Thoracic aorta (tissue), 2 donors: ENCODE results near the gene COX18. TPM values are rescaled to one million over a fixed set of nuclear protein-coding genes. Genes with fewer than 3 reads are reported as not detected.

Source experiments
- ATAC-seq: fragments of 150-250 bp; one replicate; pipeline ENCODE4 v1.8.0; 2017; ENCODE audit warnings: low read depth; ENCODE audit not compliant: insufficient number of reproducible peaks, low FRiP score
- DNase-seq: peaks from one replicate; pipeline ENCODE4 v3.0.0-alpha.2; 2020; ENCODE audit warnings: low spot score
- H3K27ac ChIP-seq, 2 donors: fragments of 200-600 bp; sonication (generic); 1 replicate in 1 of 2; 2 replicates in 1 of 2; pipeline ENCODE4 v1.5.1; 2016; ENCODE audit warnings: mild to moderate bottlenecking in 2 of 2, moderate library complexity in 2 of 2
- H3K27me3 ChIP-seq: fragments of 200-600 bp; sonication (generic); replicated peaks from 2 replicates; pipeline ENCODE4 v1.6.0; 2016; ENCODE audit warnings: mild to moderate bottlenecking; ENCODE audit not compliant: insufficient read depth
- H3K36me3 ChIP-seq: fragments of 200-600 bp; sonication (generic); one replicate; pipeline ENCODE4 v1.5.1; 2016
- H3K4me1 ChIP-seq, 2 donors: fragments of 200-600 bp; sonication (generic); 1 replicate in 1 of 2; 2 replicates in 1 of 2; pipeline versions ENCODE4 v1.5.1 to v1.6.0; 2016; ENCODE audit warnings: low read depth in 2 of 2, mild to moderate bottlenecking in 1 of 2; ENCODE audit not compliant: control insufficient read depth in 1 of 2
- H3K4me3 ChIP-seq: fragments of 200-600 bp; sonication (generic); 2 replicates; pipeline ENCODE4 v1.5.1; 2016; ENCODE audit warnings: mild to moderate bottlenecking
- H3K9me3 ChIP-seq: fragments of 200-600 bp; sonication (generic); 2 replicates; pipeline ENCODE4 v1.5.1; 2016
- CTCF ChIP-seq: fragments of 200-600 bp; sonication (generic); IDR thresholded peaks from one replicate; pipeline ENCODE4 v1.5.1; 2019; ENCODE audit warnings: antibody characterized with exemption
- total RNA-seq, 2 donors: library from RNA; depleted of rRNA; stranded (reverse); fragments of >200 nt; gene quantifications; one replicate each; pipeline versions ENCODE4 v1.1.0 to v1.2.3, GENCODE V29; 2016

COX18 gene
- total RNA-seq, 2 donors from 2014 or later: 10.9 to 16.5 TPM

GRCh38 chr4:73098713-73099112, 29.2 kb upstream of the COX18 start:
- no peaks in the 10 kb centered on the region for H3K27me3 ChIP-seq
- ATAC-seq (no peak), DNase-seq (no peak)
- no peaks in the 10 kb centered on the region for H3K9me3 ChIP-seq
- H3K4me3 ChIP-seq: no peak overlapping the region
- no peak overlapping the region for H3K27ac ChIP-seq
- peaks cover 35% of the 10 kb centered on the region for H3K36me3 ChIP-seq
- no peak for TF ChIP-seq CTCF
- no peaks in the 10 kb centered on the region for H3K4me1 ChIP-seq

- TF ChIP-seq CTCF: no peak
- ATAC-seq (no peak), DNase-seq (no peak)
- Histone ChIP-seq H3K4me1 (no peaks in the 10 kb centered on the region), H3K36me3 (peaks cover 38% of the 10 kb centered on the region), H3K27ac (no peak overlapping the region), H3K4me3 (no peak overlapping the region), H3K9me3 (no peaks in the 10 kb centered on the region), H3K27me3 (no peaks in the 10 kb centered on the region)
Observed at GRCh38 chr4:73098016-73098415, 28.5 kb upstream of the COX18 start.

- no peak for ATAC-seq
- no peak overlapping the region for H3K4me3 ChIP-seq
- H3K27ac ChIP-seq: no peak overlapping the region
- DNase-seq: no peak
- no peaks in the 10 kb centered on the region for H3K27me3 ChIP-seq
- H3K36me3 ChIP-seq: peaks cover 44% of the 10 kb centered on the region
- no peak for TF ChIP-seq CTCF
- peaks cover 7 to 14% of the 10 kb centered on the region in 2 donors for H3K4me1 ChIP-seq
- no peaks in the 10 kb centered on the region for H3K9me3 ChIP-seq
Observed at GRCh38 chr4:73092868-73093267, 23.4 kb upstream of the COX18 start.

GRCh38 chr4:73090738-73091137, 21.2 kb upstream of the COX18 start:
- Histone ChIP-seq H3K36me3 (peaks cover 31% of the 10 kb centered on the region), H3K4me3 (no peak overlapping the region), H3K9me3 (no peaks in the 10 kb centered on the region), H3K4me1 (peaks cover 15 to 17% of the 10 kb centered on the region in 2 donors), H3K27ac (no peak overlapping the region), H3K27me3 (no peaks in the 10 kb centered on the region)
- ATAC-seq: no peak
- no peak for TF ChIP-seq CTCF
- DNase-seq: no peak

- no peak overlapping the region for H3K4me3 ChIP-seq
- H3K27ac ChIP-seq: no peak overlapping the region
- H3K9me3 ChIP-seq: no peaks in the 10 kb centered on the region
- peaks cover 23% of the 10 kb centered on the region for H3K36me3 ChIP-seq
- no peaks in the 10 kb centered on the region for H3K27me3 ChIP-seq
- peaks cover 17% of the 10 kb centered on the region in 2 donors for H3K4me1 ChIP-seq
- ATAC-seq: no peak
- DNase-seq: no peak
- TF ChIP-seq CTCF: no peak
Observed at GRCh38 chr4:73087871-73088270, 18.4 kb upstream of the COX18 start.
